Kidney (tissue), 22 donors: Measurements from ENCODE around the gene ASTN1. TPM values are rescaled to one million over a fixed set of nuclear protein-coding genes. Genes with fewer than 3 reads are reported as not detected.

Experiments
- DNase-seq, 5 donors: peaks; one replicate each; pipeline ENCODE4 v3.0.0-alpha.2; 2013 to 2020
- FAIRE-seq: peaks from 2 replicates; lab custom pipeline; 2012; peaks lifted over from hg19 to GRCh38; lab: Jason Lieb, UNC
- H3K27ac ChIP-seq, 2 donors: one replicate each; pipeline ENCODE4 v1.7.0; 2013; ENCODE audit warnings: low read depth in 2 of 2, low read length in 2 of 2, inconsistent platforms in 1 of 2
- H3K27me3 ChIP-seq: one replicate; pipeline ENCODE4 v1.7.1; 2013; ENCODE audit warnings: low read length, inconsistent platforms; ENCODE audit not compliant: control insufficient read depth, insufficient read depth
- H3K36me3 ChIP-seq, 3 donors: one replicate each; pipeline versions ENCODE4 v1.7.0 to v1.7.1; 2013; ENCODE audit warnings: low read length in 3 of 3, control low read depth in 1 of 3, inconsistent platforms in 1 of 3; ENCODE audit not compliant: insufficient read depth in 3 of 3, control insufficient read depth in 2 of 3
- H3K4me1 ChIP-seq, 3 donors: one replicate each; pipeline versions ENCODE4 v1.7.0 to v1.7.1; 2013; ENCODE audit warnings: low read length in 3 of 3, inconsistent platforms in 1 of 3, low read depth in 1 of 3; ENCODE audit not compliant: control insufficient read depth in 2 of 3, insufficient read depth in 2 of 3
- H3K4me3 ChIP-seq, 3 donors: one replicate each; pipeline versions ENCODE4 v1.7.0 to v1.8.1; 2013; ENCODE audit warnings: low read length in 3 of 3, control low read depth in 1 of 3, inconsistent platforms in 1 of 3
- H3K9ac ChIP-seq, 3 donors: one replicate each; pipeline versions ENCODE4 v1.7.0 to v1.7.1; 2013; ENCODE audit warnings: low read length in 3 of 3, control low read depth in 1 of 3, inconsistent platforms in 1 of 3
- H3K9me3 ChIP-seq, 3 donors: one replicate each; pipeline versions ENCODE4 v1.7.0 to v1.7.1; 2013; ENCODE audit warnings: low read length in 3 of 3, control low read depth in 1 of 3, inconsistent platforms in 1 of 3; ENCODE audit not compliant: control insufficient read depth in 2 of 3, insufficient read depth in 1 of 3
- CTCF ChIP-seq: IDR thresholded peaks from 3 replicates; pipeline ENCODE4 v1.5.1; 2012; ENCODE audit warnings: mild to moderate bottlenecking, moderate library complexity, borderline replicate concordance; ENCODE audit not compliant: insufficient read depth; ENCODE audit errors: extremely low read depth
- intact Hi-C: fragments of 100-400 bp; cut with DNase I; formaldehyde crosslinking; loops from one replicate; pipeline ENCODE4 v1.11.1; 2022
- long read RNA-seq, 10 donors: library from polyadenylated mRNA in 1 of 10; unstranded in 1 of 10; transcript quantifications; one replicate each; pipeline ENCODE4 v2.0.0 and lab custom pipeline, GENCODE V29; 2021 to 2026
- polyA plus RNA-seq: library from polyadenylated mRNA; stranded (reverse); fragments of 350-450 nt; fragmentation: Illumina TruSeq; extraction: RNeasy Lipid Tissue Mini Kit (QIAGEN cat#74804); gene quantifications from one replicate; pipeline ENCODE4 v1.2.3, GENCODE V29; 2014; ENCODE audit warnings: low read depth, low replicate concordance; ENCODE audit not compliant: insufficient read depth
- total RNA-seq: library from RNA; stranded (reverse); fragmentation: NEBNext Ultra II Directional; extraction: Animal tissue kit (Norgen Biotek cat#: 25700); gene quantifications from one replicate; pipeline ENCODE4 v1.2.1, GENCODE V29; 2021
- donor health status: control.
- donor health status: control.
- donor health status: control.
- donor health status: control.
- donor health status: control.
- donor health status: DM: yes; HTN: yes; CAD: no.
- donor health status: Normal renal cell carcinoma (clear cell type).

ASTN1 gene
- total RNA-seq (0.25 TPM), polyA plus RNA-seq (0.19 TPM)
- long read RNA-seq, donor 1, result 0 reads
- long read RNA-seq, donor 2, result 0 reads
- long read RNA-seq, donor 3, result 0 reads
- long read RNA-seq, donor 4, result 0 reads
- long read RNA-seq, donor 5, result 0 reads
- long read RNA-seq, donor 6, result 0 reads
- long read RNA-seq, donor 7, result 0 reads
- long read RNA-seq, donor 8, result 0 reads
- long read RNA-seq, donor 9, result 0 reads
- long read RNA-seq, donor 10, result 0 reads

- Histone ChIP-seq H3K9me3 (no peaks in the 10 kb centered on the region), H3K4me1 (peaks cover 0 to 3% (median 0%) of the 10 kb centered on the region in 3 donors), H3K27ac (no peak within 1 kb of the TSS), H3K36me3 (no peaks in the 10 kb centered on the region), H3K4me3 (peak within 1 kb of the TSS in 2 of 3 donors; percentile 23 to 42), H3K27me3 (peaks cover 22% of the 10 kb centered on the region), H3K9ac (no peak within 1 kb of the TSS)
- no peak for TF ChIP-seq CTCF
- FAIRE-seq (no peak), DNase-seq (peak; percentile 57 to 75 (median 72))
- intact Hi-C loops, result no loop called here
Measured at GRCh38 chr1:177164380-177165068, at the start of gene ASTN1. Gene ASTN1, minus strand, starts transcription at chr1:177164712. Its CDS starts 36 bp downstream, at chr1:177164676.

- TF ChIP-seq CTCF, result no peak
- intact Hi-C loops, result no loop called here
- H3K9ac ChIP-seq, result no peak overlapping the region
- H3K27me3 ChIP-seq, result no peaks in the 10 kb centered on the region
- H3K27ac ChIP-seq, result no peak overlapping the region
- DNase-seq (no peak), FAIRE-seq (no peak)
- H3K36me3 ChIP-seq, result no peaks in the 10 kb centered on the region
- H3K4me3 ChIP-seq, result no peak overlapping the region
- no peaks in the 10 kb centered on the region for H3K9me3 ChIP-seq
- no peaks in the 10 kb centered on the region for H3K4me1 ChIP-seq
Measured at GRCh38 chr1:177211231-177211630, 46.7 kb upstream of the ASTN1 start.

GRCh38 chr1:177210071-177210470 is 45.6 kb upstream of the ASTN1 start:
- DNase-seq (no peak), FAIRE-seq (no peak)
- H3K36me3 ChIP-seq, result no peaks in the 10 kb centered on the region
- no peaks in the 10 kb centered on the region for H3K4me1 ChIP-seq
- H3K9me3 ChIP-seq, result no peaks in the 10 kb centered on the region
- H3K4me3 ChIP-seq, result no peak overlapping the region
- no peak overlapping the region for H3K9ac ChIP-seq
- H3K27me3 ChIP-seq, result no peaks in the 10 kb centered on the region
- TF ChIP-seq CTCF, result no peak
- intact Hi-C loops, result no loop called here
- H3K27ac ChIP-seq, result no peak overlapping the region
